ENCODE measurements around the gene PIK3R1. TPM values are rescaled to one million over a fixed set of nuclear protein-coding genes. Genes with fewer than 3 reads are reported as not detected.
A peak's percentile ranks its signal among the peaks of the same experiment; 100 is the strongest.

The PIK3R1 gene
- total and polyA plus RNA-seq, 4 donors: 22.6 to 123 (median 47.3) TPM

GRCh38 chr5:68223904-68224303, 8.3 kb downstream of the PIK3R1 start:
- no peak overlapping the region for H3K27ac ChIP-seq (ENCODE audit: low read depth in 1 of 2, low read length in 2 of 2)
- TF ChIP-seq CTCF (IDR thresholded peaks at IDR 0.05; ENCODE audit: low read depth, low read length, missing input control): no peak
- H3K9me3 ChIP-seq (ENCODE audit: control insufficient read depth in 4 of 4, low read length in 3 of 4): peaks cover 0 to 4% (median 0%) of the 10 kb centered on the region in 4 donors
- no peak overlapping the region for H3K9ac ChIP-seq (ENCODE audit: low read depth in 1 of 2, low read length in 2 of 2)
- peaks cover 0 to 17% (median 12%) of the 10 kb centered on the region in 4 donors for H3K36me3 ChIP-seq (ENCODE audit: control insufficient read depth in 4 of 4, insufficient read depth in 3 of 4, low read depth in 1 of 4, low read length in 3 of 4)
- no peaks in the 10 kb centered on the region for H3K27me3 ChIP-seq (ENCODE audit: control insufficient read depth in 4 of 4, insufficient read depth in 4 of 4, low read length in 3 of 4)
- no peak overlapping the region for H3K4me3 ChIP-seq (ENCODE audit: low read depth in 1 of 3, low read length in 3 of 3)
- H3K4me1 ChIP-seq (ENCODE audit: control insufficient read depth in 4 of 4, insufficient read depth in 4 of 4, low read length in 3 of 4): peaks cover 13 to 86% (median 74%) of the 10 kb centered on the region in 4 donors
- no peak for DNase-seq (ENCODE audit: low spot score)

GRCh38 chr5:68224509-68225187, 9.1 kb downstream of the PIK3R1 start:
- Histone ChIP-seq H3K9ac (ENCODE audit: low read depth in 1 of 2, low read length in 2 of 2) (peak overlapping the region in 1 of 2 donors; percentile 44), H3K27ac (ENCODE audit: low read depth in 1 of 2, low read length in 2 of 2) (peak overlapping the region; percentile 76 to 83), H3K4me3 (ENCODE audit: low read depth in 1 of 3, low read length in 3 of 3) (no peak overlapping the region), H3K9me3 (ENCODE audit: control insufficient read depth in 4 of 4, low read length in 3 of 4) (peaks cover 0 to 4% (median 0%) of the 10 kb centered on the region in 4 donors), H3K4me1 (ENCODE audit: control insufficient read depth in 4 of 4, insufficient read depth in 4 of 4, low read length in 3 of 4) (peaks cover 10 to 88% (median 78%) of the 10 kb centered on the region in 4 donors), H3K27me3 (ENCODE audit: control insufficient read depth in 4 of 4, insufficient read depth in 4 of 4, low read length in 3 of 4) (no peaks in the 10 kb centered on the region), H3K36me3 (ENCODE audit: control insufficient read depth in 4 of 4, insufficient read depth in 3 of 4, low read depth in 1 of 4, low read length in 3 of 4) (peaks cover 0 to 17% (median 12%) of the 10 kb centered on the region in 4 donors)
- DNase-seq (ENCODE audit: low spot score): no peak
- no peak for TF ChIP-seq HNF4A (conservative IDR thresholded peaks at IDR 0.05)
- TF ChIP-seq FOXA1 (IDR thresholded peaks at IDR 0.05): no peak
- TF ChIP-seq RAD21 (IDR thresholded peaks at IDR 0.05): no peak
- TF ChIP-seq ZBTB33 (IDR thresholded peaks at IDR 0.05): no peak
- TF ChIP-seq REST (IDR thresholded peaks at IDR 0.05): no peak
- TF ChIP-seq RXRA (IDR thresholded peaks at IDR 0.05): no peak
- no peak for TF ChIP-seq TAF1 (conservative IDR thresholded peaks at IDR 0.05)
- TF ChIP-seq ATF3 (IDR thresholded peaks at IDR 0.05): no peak
- no peak for TF ChIP-seq GABPA (IDR thresholded peaks at IDR 0.05 in 1 of 2, conservative IDR thresholded peaks at IDR 0.05 in 1 of 2)
- 53% methylated on average over 4 of the region's 4 CpGs for WGBS
